GM12891 (cell line): Measurements from ENCODE around the gene RAE1.

Experiments used
- POLR2A ChIP-seq: IDR thresholded peaks from 2 replicates; pipeline ENCODE4 v1.6.1; 2011; ENCODE audit warnings: low read depth, low read length, control low read depth
- POLR2AphosphoS5 ChIP-seq: IDR thresholded peaks from 2 replicates; pipeline ENCODE4 v1.6.1; 2011; ENCODE audit warnings: low read depth, low read length, control low read depth
- TAF1 ChIP-seq: IDR thresholded peaks from 2 replicates; pipeline ENCODE4 v1.6.1; 2011; ENCODE audit warnings: low read depth, low read length, control low read depth

DNA sequence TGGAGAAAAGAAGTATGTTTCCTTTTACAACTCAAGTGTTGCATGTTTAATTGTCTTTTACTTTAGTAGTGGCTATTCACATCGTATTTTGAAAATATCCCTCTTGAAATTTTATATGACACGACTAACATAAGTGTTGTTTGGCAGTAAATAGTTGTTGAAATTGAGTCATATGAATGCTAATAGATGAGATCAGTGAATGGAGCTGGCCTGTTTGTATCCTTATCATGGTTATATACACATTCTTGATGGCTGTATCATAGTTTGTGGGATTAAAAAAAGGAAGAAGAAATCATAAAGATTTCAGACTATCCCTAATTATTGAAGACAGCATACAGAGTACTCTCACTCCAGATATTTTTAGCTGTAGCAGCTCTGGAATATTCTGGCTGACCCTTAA lies 8.2 kb upstream of the RAE1 start:
- TF ChIP-seq TAF1 (no peak), POLR2AphosphoS5 (no peak), POLR2A (no peak)
